HG03039 (cell line): Measurements from ENCODE around the gene SMIM27.
"Not testable (repeated sequence)": the region's sequence is repeated elsewhere in the genome, so short reads cannot be mapped to it uniquely, and the experiment has no call there.

Experiments used
- ATAC-seq: cut with Tn5 transposase; IDR thresholded peaks from one replicate; pipeline ENCODE4 v1.9.1; 2021; ENCODE audit warnings: mild to moderate bottlenecking, moderate library complexity; ENCODE audit not compliant: unreplicated experiment

Gene SMIM27

GRCh38 chr9:32552172-32552872 lies at the start of gene SMIM27, which contains the start of gene TOPORS:
Gene SMIM27 (plus strand): TSS chr9:32552327. CDS start chr9:32552435, 108 bp downstream.
Gene TOPORS (minus strand): TSS chr9:32552586. CDS start chr9:32552436, 150 bp downstream.
- ATAC-seq: peak; percentile 74

GRCh38 chr9:32502464-32502863 lies 49.7 kb upstream of the SMIM27 start:
- no peak for ATAC-seq

- ATAC-seq: no peak
Observed at GRCh38 chr9:32503008-32503407, 49.1 kb upstream of the SMIM27 start.

- no peak for ATAC-seq
Observed at GRCh38 chr9:32508728-32509127, 43.4 kb upstream of the SMIM27 start.

- no peak for ATAC-seq
Observed at GRCh38 chr9:32516241-32516640, 35.9 kb upstream of the SMIM27 start.

GRCh38 chr9:32518276-32518675 lies 33.9 kb upstream of the SMIM27 start:
- ATAC-seq: no peak

GRCh38 chr9:32523910-32524309 lies 28.2 kb upstream of the SMIM27 start:
- ATAC-seq: no peak

- ATAC-seq: not testable (repeated sequence)
Observed at GRCh38 chr9:32524558-32524891, 27.6 kb upstream of the SMIM27 start.

GRCh38 chr9:32524892-32525708 lies 27.0 kb upstream of the SMIM27 start:
- peak; percentile 26 for ATAC-seq

- peak; percentile 3 for ATAC-seq
Observed at GRCh38 chr9:32525709-32526030, 26.5 kb upstream of the SMIM27 start.

- peak; percentile 63 for ATAC-seq
Observed at GRCh38 chr9:32526041-32526706, 26.0 kb upstream of the SMIM27 start, which contains the start of gene RIGI. Gene RIGI (minus strand): TSS chr9:32526196. CDS start chr9:32526166, 30 bp downstream.

- ATAC-seq: no peak
Observed at GRCh38 chr9:32526707-32527048, 25.4 kb upstream of the SMIM27 start.

- no peak for ATAC-seq
Observed at GRCh38 chr9:32533336-32533735, 18.8 kb upstream of the SMIM27 start.

- no peak for ATAC-seq
Observed at GRCh38 chr9:32533816-32534215, 18.3 kb upstream of the SMIM27 start.

- no peak for ATAC-seq
Observed at GRCh38 chr9:32543047-32543446, 9.1 kb upstream of the SMIM27 start.

- ATAC-seq: no peak
Observed at GRCh38 chr9:32545884-32546283, 6.2 kb upstream of the SMIM27 start.

- not testable (repeated sequence) for ATAC-seq
Observed at GRCh38 chr9:32548213-32548612, 3.9 kb upstream of the SMIM27 start.

- no peak for ATAC-seq
Observed at GRCh38 chr9:32550150-32550561, 2.0 kb upstream of the SMIM27 start.

- ATAC-seq: peak; percentile 58
Observed at GRCh38 chr9:32550562-32551275, 1.4 kb upstream of the SMIM27 start.

- ATAC-seq: peak; percentile 3
Observed at GRCh38 chr9:32551276-32552051, 663 bp upstream of the SMIM27 start.
